Measurements from ENCODE around the gene CCDC167.

DNA sequence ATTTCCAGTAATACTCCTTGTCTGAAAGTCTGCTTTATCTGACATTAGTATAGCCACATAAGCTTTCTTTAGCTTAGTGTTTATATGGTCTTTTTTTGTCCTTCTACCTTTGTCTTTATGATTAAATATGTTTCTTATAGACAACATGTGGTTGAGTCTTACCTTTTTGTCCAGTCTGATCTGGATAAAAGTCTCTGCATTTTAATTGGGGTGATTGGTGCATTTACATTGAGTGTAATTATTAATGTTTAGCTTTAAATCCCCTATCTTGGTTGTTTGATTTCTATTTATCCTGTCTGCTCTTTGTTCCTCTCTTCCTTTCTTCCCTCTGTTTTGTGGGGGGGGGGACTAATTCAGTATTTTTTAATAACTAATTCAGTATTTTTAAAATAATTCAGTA is 32.0 kb downstream of the CCDC167 start:
- TF ChIP-seq, protein P1, sequence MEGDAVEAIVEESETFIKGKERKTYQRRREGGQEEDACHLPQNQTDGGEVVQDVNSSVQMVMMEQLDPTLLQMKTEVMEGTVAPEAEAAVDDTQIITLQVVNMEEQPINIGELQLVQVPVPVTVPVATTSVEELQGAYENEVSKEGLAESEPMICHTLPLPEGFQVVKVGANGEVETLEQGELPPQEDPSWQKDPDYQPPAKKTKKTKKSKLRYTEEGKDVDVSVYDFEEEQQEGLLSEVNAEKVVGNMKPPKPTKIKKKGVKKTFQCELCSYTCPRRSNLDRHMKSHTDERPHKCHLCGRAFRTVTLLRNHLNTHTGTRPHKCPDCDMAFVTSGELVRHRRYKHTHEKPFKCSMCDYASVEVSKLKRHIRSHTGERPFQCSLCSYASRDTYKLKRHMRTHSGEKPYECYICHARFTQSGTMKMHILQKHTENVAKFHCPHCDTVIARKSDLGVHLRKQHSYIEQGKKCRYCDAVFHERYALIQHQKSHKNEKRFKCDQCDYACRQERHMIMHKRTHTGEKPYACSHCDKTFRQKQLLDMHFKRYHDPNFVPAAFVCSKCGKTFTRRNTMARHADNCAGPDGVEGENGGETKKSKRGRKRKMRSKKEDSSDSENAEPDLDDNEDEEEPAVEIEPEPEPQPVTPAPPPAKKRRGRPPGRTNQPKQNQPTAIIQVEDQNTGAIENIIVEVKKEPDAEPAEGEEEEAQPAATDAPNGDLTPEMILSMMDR (conservative IDR thresholded peaks at IDR 0.05; ENCODE audit: low read depth, low read length) = no peak
- no peak for TF ChIP-seq EZH2 (IDR thresholded peaks at IDR 0.05; ENCODE audit: borderline replicate concordance, low read depth, low read length, poor library complexity, severe bottlenecking)

All from A673 (cell line).